Suprapubic skin (tissue), 4 donors: ENCODE measurements around the gene BPIFA2. TPM values are rescaled to one million over a fixed set of nuclear protein-coding genes. Genes with fewer than 3 reads are reported as not detected.

ENCODE experiments used
- DNase-seq, 2 donors: peaks; one replicate each; pipeline ENCODE4 v3.0.0-alpha.2; 2019; ENCODE audit warnings: low spot score in 2 of 2
- H3K27ac ChIP-seq: fragments of 200-600 bp; sonication (generic); one replicate; pipeline ENCODE4 v1.5.1; 2019
- H3K27me3 ChIP-seq: fragments of 200-600 bp; sonication (generic); one replicate; pipeline ENCODE4 v1.5.1; 2019
- H3K36me3 ChIP-seq: fragments of 200-600 bp; sonication (generic); one replicate; pipeline ENCODE4 v1.5.1; 2019
- H3K4me1 ChIP-seq: fragments of 200-600 bp; sonication (generic); one replicate; pipeline ENCODE4 v1.5.1; 2019
- H3K4me3 ChIP-seq: fragments of 200-600 bp; sonication (generic); one replicate; pipeline ENCODE4 v1.5.1; 2019; ENCODE audit warnings: mild to moderate bottlenecking
- H3K9me3 ChIP-seq: fragments of 200-600 bp; sonication (generic); one replicate; pipeline ENCODE4 v1.5.1; 2019
- CTCF ChIP-seq, 2 donors: fragments of 200-600 bp in 1 of 2; fragments of 450-650 bp in 1 of 2; sonication (generic) in 1 of 2; IDR thresholded peaks; one replicate each; pipeline ENCODE4 v1.5.1; 2016 to 2019; ENCODE audit warnings: antibody characterized with exemption in 2 of 2, mild to moderate bottlenecking in 1 of 2, moderate library complexity in 1 of 2
- EP300 ChIP-seq: sonication (generic); formaldehyde crosslinking; IDR thresholded peaks from one replicate; pipeline ENCODE4 v1.6.1; 2017; ENCODE audit warnings: antibody characterized with exemption
- POLR2A ChIP-seq, 2 donors: fragments of 450-650 bp; IDR thresholded peaks; one replicate each; pipeline ENCODE4 v1.6.1; 2017; ENCODE audit warnings: antibody characterized with exemption in 2 of 2, mild to moderate bottlenecking in 2 of 2, moderate library complexity in 2 of 2
- POLR2AphosphoS5 ChIP-seq, 3 donors: sonication (generic); formaldehyde crosslinking; IDR thresholded peaks; one replicate each; pipeline ENCODE4 v1.6.1; 2017; ENCODE audit warnings: antibody characterized with exemption in 3 of 3
- whole genome bisulfite sequencing: methylation state at CpG from one replicate; pipeline ENCODE4 v1.1.5; 2018; 5-methylcytosine and 5-hydroxymethylcytosine counted together
- total RNA-seq, 4 donors: library from RNA; depleted of rRNA; stranded (reverse); fragments of >200 nt; gene quantifications; one replicate each; pipeline ENCODE4 v1.1.0, GENCODE V29; 2016

BPIFA2 gene
- total RNA-seq, 4 donors from 2014 or later = not detected

- TF ChIP-seq POLR2A (IDR thresholded peaks at IDR 0.05) = no peak
- no peak for TF ChIP-seq POLR2AphosphoS5 (IDR thresholded peaks at IDR 0.05)
- no peak for TF ChIP-seq CTCF (IDR thresholded peaks at IDR 0.05)
- no peak for TF ChIP-seq EP300
- H3K27ac ChIP-seq = no peak overlapping the region
Measured at GRCh38 chr20:33192912-33193501, 25.0 kb downstream of the BPIFA2 start.

GRCh38 chr20:33199026-33199425 is 31.1 kb downstream of the BPIFA2 start:
- TF ChIP-seq EP300 = no peak
- TF ChIP-seq POLR2A (IDR thresholded peaks at IDR 0.05) = no peak
- no peak for TF ChIP-seq POLR2AphosphoS5 (IDR thresholded peaks at IDR 0.05)
- TF ChIP-seq CTCF (IDR thresholded peaks at IDR 0.05) = no peak
- 83% methylated on average over 3 of the region's 3 CpGs for WGBS
- H3K27me3 ChIP-seq = peaks cover 27% of the 10 kb centered on the region
- no peaks in the 10 kb centered on the region for H3K9me3 ChIP-seq
- no peak for DNase-seq
- no peaks in the 10 kb centered on the region for H3K36me3 ChIP-seq
- H3K4me3 ChIP-seq = no peak overlapping the region
- no peaks in the 10 kb centered on the region for H3K4me1 ChIP-seq
- H3K27ac ChIP-seq = no peak overlapping the region

More at GRCh38 chr20:33192912-33193501, 25.0 kb downstream of the BPIFA2 start:
- DNase-seq = no peak
- Histone ChIP-seq H3K27me3 (peaks cover 20% of the 10 kb centered on the region), H3K4me3 (no peak overlapping the region), H3K36me3 (no peaks in the 10 kb centered on the region), H3K9me3 (no peaks in the 10 kb centered on the region), H3K4me1 (no peaks in the 10 kb centered on the region)
- 66% methylated on average over 8 of the region's 8 CpGs for WGBS

GRCh38 chr20:33202451-33202850 is 34.5 kb downstream of the BPIFA2 start:
- TF ChIP-seq POLR2A (IDR thresholded peaks at IDR 0.05) (no peak), EP300 (no peak), CTCF (IDR thresholded peaks at IDR 0.05) (no peak), POLR2AphosphoS5 (IDR thresholded peaks at IDR 0.05) (no peak)
- no peak for DNase-seq
- Histone ChIP-seq H3K4me3 (no peak overlapping the region), H3K27ac (no peak overlapping the region), H3K27me3 (peaks cover 20% of the 10 kb centered on the region), H3K4me1 (no peaks in the 10 kb centered on the region), H3K9me3 (no peaks in the 10 kb centered on the region), H3K36me3 (no peaks in the 10 kb centered on the region)
- whole genome bisulfite sequencing = 63% methylated on average over 4 of the region's 4 CpGs

GRCh38 chr20:33203444-33203843 is 35.5 kb downstream of the BPIFA2 start:
- Histone ChIP-seq H3K36me3 (no peaks in the 10 kb centered on the region), H3K4me1 (no peaks in the 10 kb centered on the region), H3K4me3 (no peak overlapping the region), H3K27me3 (peaks cover 10% of the 10 kb centered on the region), H3K9me3 (no peaks in the 10 kb centered on the region), H3K27ac (no peak overlapping the region)
- 85% methylated on average over 3 of the region's 3 CpGs for WGBS
- no peak for DNase-seq
- TF ChIP-seq EP300 = no peak
- no peak for TF ChIP-seq CTCF (IDR thresholded peaks at IDR 0.05)
- TF ChIP-seq POLR2AphosphoS5 (IDR thresholded peaks at IDR 0.05) = no peak
- no peak for TF ChIP-seq POLR2A (IDR thresholded peaks at IDR 0.05)

- WGBS = 8% methylated on average over 13 of the region's 13 CpGs
Measured at GRCh38 chr20:33209789-33210188, 41.8 kb downstream of the BPIFA2 start.

GRCh38 chr20:33210371-33210770 is 42.4 kb downstream of the BPIFA2 start:
- H3K4me3 ChIP-seq = no peak overlapping the region
- no peaks in the 10 kb centered on the region for H3K4me1 ChIP-seq
- H3K27me3 ChIP-seq = peaks cover 27% of the 10 kb centered on the region
- TF ChIP-seq POLR2A (IDR thresholded peaks at IDR 0.05) = no peak
- TF ChIP-seq EP300 = no peak
- TF ChIP-seq POLR2AphosphoS5 (IDR thresholded peaks at IDR 0.05) = no peak
- TF ChIP-seq CTCF (IDR thresholded peaks at IDR 0.05) = no peak
- WGBS = 63% methylated on average over 1 of the region's 1 CpG
- no peak for DNase-seq
- no peaks in the 10 kb centered on the region for H3K9me3 ChIP-seq
- H3K36me3 ChIP-seq = no peaks in the 10 kb centered on the region
- H3K27ac ChIP-seq = no peak overlapping the region

More at GRCh38 chr20:33209789-33210188, 41.8 kb downstream of the BPIFA2 start:
- H3K4me1 ChIP-seq = no peaks in the 10 kb centered on the region
- no peak overlapping the region for H3K27ac ChIP-seq
- H3K36me3 ChIP-seq = no peaks in the 10 kb centered on the region
- peak in 1 of 2 donors; percentile 57 for DNase-seq
- H3K4me3 ChIP-seq = no peak overlapping the region
- H3K9me3 ChIP-seq = no peaks in the 10 kb centered on the region
- peaks cover 23% of the 10 kb centered on the region for H3K27me3 ChIP-seq
- no peak for TF ChIP-seq EP300
- TF ChIP-seq POLR2A (IDR thresholded peaks at IDR 0.05) = no peak
